ENCODE measurements around the gene TPK1.
"Not testable (repeated sequence)": the region's sequence is repeated elsewhere in the genome, so short reads cannot be mapped to it uniquely, and the experiment has no call there.

TPK1 gene

GRCh38 chr7:144428431-144428830 lies 407.4 kb downstream of the TPK1 start:
- Histone ChIP-seq H3K27me3 (ENCODE audit: insufficient read depth, low read depth, severe bottlenecking) (no peaks in the 10 kb centered on the region), H3K36me3 (no peaks in the 10 kb centered on the region), H3K9me3 (ENCODE audit: severe bottlenecking) (peaks cover 11% of the 10 kb centered on the region), H3K27ac (no peak overlapping the region), H3K4me3 (ENCODE audit: low read depth, low read length) (no peak overlapping the region)
- TF ChIP-seq CTCF (IDR thresholded peaks at IDR 0.05; ENCODE audit: low read depth, low read length), result no peak
- no peak for DNase-seq

GRCh38 chr7:144427539-144427938 lies 408.3 kb downstream of the TPK1 start:
- H3K9me3 ChIP-seq (ENCODE audit: severe bottlenecking), result peaks cover 11% of the 10 kb centered on the region
- DNase-seq; H3K36me3 ChIP-seq; H3K4me3 ChIP-seq (ENCODE audit: low read depth, low read length); H3K27ac ChIP-seq; H3K27me3 ChIP-seq (ENCODE audit: insufficient read depth, low read depth, severe bottlenecking): not testable (repeated sequence)

GRCh38 chr7:144418931-144419330 lies 416.9 kb downstream of the TPK1 start:
- not testable (repeated sequence) for H3K9me3 ChIP-seq (ENCODE audit: severe bottlenecking); DNase-seq; H3K27ac ChIP-seq; H3K27me3 ChIP-seq (ENCODE audit: insufficient read depth, low read depth, severe bottlenecking); H3K36me3 ChIP-seq; H3K4me3 ChIP-seq (ENCODE audit: low read depth, low read length)

- no peak for TF ChIP-seq CTCF (IDR thresholded peaks at IDR 0.05; ENCODE audit: low read depth, low read length)
- no peaks in the 10 kb centered on the region for H3K9me3 ChIP-seq (ENCODE audit: severe bottlenecking)
- H3K36me3 ChIP-seq, result no peaks in the 10 kb centered on the region
- H3K27me3 ChIP-seq (ENCODE audit: insufficient read depth, low read depth, severe bottlenecking), result no peaks in the 10 kb centered on the region
- no peak for DNase-seq
- no peak overlapping the region for H3K4me3 ChIP-seq (ENCODE audit: low read depth, low read length)
- H3K27ac ChIP-seq, result no peak overlapping the region
Measured at GRCh38 chr7:144416341-144416740, 419.5 kb downstream of the TPK1 start.

GRCh38 chr7:144415858-144416257 lies 420.0 kb downstream of the TPK1 start:
- DNase-seq, result no peak
- no peaks in the 10 kb centered on the region for H3K9me3 ChIP-seq (ENCODE audit: severe bottlenecking)
- H3K27me3 ChIP-seq (ENCODE audit: insufficient read depth, low read depth, severe bottlenecking), result no peaks in the 10 kb centered on the region
- no peak overlapping the region for H3K27ac ChIP-seq
- no peak for TF ChIP-seq CTCF (IDR thresholded peaks at IDR 0.05; ENCODE audit: low read depth, low read length)
- no peak overlapping the region for H3K4me3 ChIP-seq (ENCODE audit: low read depth, low read length)
- no peaks in the 10 kb centered on the region for H3K36me3 ChIP-seq

GRCh38 chr7:144414815-144415214 lies 421.0 kb downstream of the TPK1 start:
- H3K27me3 ChIP-seq (ENCODE audit: insufficient read depth, low read depth, severe bottlenecking), result no peaks in the 10 kb centered on the region
- TF ChIP-seq CTCF (IDR thresholded peaks at IDR 0.05; ENCODE audit: low read depth, low read length), result no peak
- no peak overlapping the region for H3K27ac ChIP-seq
- DNase-seq, result no peak
- no peak overlapping the region for H3K4me3 ChIP-seq (ENCODE audit: low read depth, low read length)
- no peaks in the 10 kb centered on the region for H3K36me3 ChIP-seq
- H3K9me3 ChIP-seq (ENCODE audit: severe bottlenecking), result no peaks in the 10 kb centered on the region

GRCh38 chr7:144410441-144410840 lies 425.4 kb downstream of the TPK1 start:
- no peak for DNase-seq
- TF ChIP-seq CTCF (IDR thresholded peaks at IDR 0.05; ENCODE audit: low read depth, low read length), result no peak

More at GRCh38 chr7:144410441-144410840, 425.4 kb downstream of the TPK1 start:
- Histone ChIP-seq H3K9me3 (ENCODE audit: severe bottlenecking) (no peaks in the 10 kb centered on the region), H3K4me3 (ENCODE audit: low read depth, low read length) (no peak overlapping the region), H3K27ac (no peak overlapping the region), H3K36me3 (no peaks in the 10 kb centered on the region), H3K27me3 (ENCODE audit: insufficient read depth, low read depth, severe bottlenecking) (no peaks in the 10 kb centered on the region)

Data from WERI-Rb-1 (cell line).